HEK293 (cell line): ENCODE results near the gene PRR13.

Source experiments
- ZNF544 ChIP-seq: fragments of 450-650 bp; formaldehyde crosslinking; IDR thresholded peaks from 2 replicates; pipeline ENCODE4 v1.5.0; 2017; ENCODE audit warnings: missing biosample characterization, missing genetic modification characterization
- TF ChIP-seq, protein P1 (sequence below): fragments of 450-650 bp; formaldehyde crosslinking; IDR thresholded peaks from 2 replicates; pipeline ENCODE4 v1.5.1; 2016; ENCODE audit warnings: missing biosample characterization, missing genetic modification characterization
- TF ChIP-seq, protein P2 (sequence below): sonication (generic); formaldehyde crosslinking; IDR thresholded peaks from 2 replicates; pipeline ENCODE4 v1.8.1; 2022; ENCODE audit warnings: mild to moderate bottlenecking, moderate library complexity, missing genetic modification reagents
- TF ChIP-seq, protein P3 (sequence below): fragments of 450-650 bp; formaldehyde crosslinking; IDR thresholded peaks from 2 replicates; pipeline ENCODE4 v1.5.1; 2016; ENCODE audit warnings: missing biosample characterization, missing genetic modification characterization

DNA sequence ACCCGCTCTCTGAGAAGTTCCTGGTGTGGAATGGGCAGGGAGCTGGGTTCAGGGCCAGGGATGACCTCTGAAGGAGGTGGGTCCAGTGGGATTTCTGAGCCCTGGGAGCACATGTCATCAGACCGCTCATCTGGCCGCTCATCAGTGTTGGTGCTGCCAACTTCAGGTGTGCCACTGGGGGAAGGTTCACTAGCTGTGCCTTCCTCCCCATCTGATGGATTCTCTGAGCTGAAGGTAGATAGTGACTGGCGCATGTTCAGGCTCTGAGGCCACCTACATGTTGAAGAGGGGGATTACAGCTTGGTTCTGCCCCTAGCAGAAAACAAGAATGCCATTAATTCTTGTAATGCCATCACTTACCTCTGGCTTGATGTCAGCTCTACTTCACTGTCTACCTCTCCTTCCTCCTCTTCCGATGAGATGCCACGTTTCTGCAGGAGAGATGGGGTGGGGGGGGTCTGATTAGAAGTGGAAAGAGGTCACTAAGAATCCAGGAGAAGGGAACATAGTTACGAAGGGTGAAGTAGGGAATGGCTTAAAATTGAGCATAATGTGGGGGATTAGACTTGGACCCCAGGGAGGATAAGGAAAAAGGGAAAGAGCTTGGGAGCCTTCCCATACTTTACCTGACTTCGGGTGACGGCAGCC, 40.5 kb downstream of the PRR13 start:
- TF ChIP-seq, protein P1, sequence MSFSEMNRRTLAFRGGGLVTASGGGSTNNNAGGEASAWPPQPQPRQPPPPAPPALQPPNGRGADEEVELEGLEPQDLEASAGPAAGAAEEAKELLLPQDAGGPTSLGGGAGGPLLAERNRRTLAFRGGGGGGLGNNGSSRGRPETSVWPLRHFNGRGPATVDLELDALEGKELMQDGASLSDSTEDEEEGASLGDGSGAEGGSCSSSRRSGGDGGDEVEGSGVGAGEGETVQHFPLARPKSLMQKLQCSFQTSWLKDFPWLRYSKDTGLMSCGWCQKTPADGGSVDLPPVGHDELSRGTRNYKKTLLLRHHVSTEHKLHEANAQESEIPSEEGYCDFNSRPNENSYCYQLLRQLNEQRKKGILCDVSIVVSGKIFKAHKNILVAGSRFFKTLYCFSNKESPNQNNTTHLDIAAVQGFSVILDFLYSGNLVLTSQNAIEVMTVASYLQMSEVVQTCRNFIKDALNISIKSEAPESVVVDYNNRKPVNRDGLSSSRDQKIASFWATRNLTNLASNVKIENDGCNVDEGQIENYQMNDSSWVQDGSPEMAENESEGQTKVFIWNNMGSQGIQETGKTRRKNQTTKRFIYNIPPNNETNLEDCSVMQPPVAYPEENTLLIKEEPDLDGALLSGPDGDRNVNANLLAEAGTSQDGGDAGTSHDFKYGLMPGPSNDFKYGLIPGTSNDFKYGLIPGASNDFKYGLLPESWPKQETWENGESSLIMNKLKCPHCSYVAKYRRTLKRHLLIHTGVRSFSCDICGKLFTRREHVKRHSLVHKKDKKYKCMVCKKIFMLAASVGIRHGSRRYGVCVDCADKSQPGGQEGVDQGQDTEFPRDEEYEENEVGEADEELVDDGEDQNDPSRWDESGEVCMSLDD (tag by site-specific recombination), result no peak
- TF ChIP-seq, protein P2, sequence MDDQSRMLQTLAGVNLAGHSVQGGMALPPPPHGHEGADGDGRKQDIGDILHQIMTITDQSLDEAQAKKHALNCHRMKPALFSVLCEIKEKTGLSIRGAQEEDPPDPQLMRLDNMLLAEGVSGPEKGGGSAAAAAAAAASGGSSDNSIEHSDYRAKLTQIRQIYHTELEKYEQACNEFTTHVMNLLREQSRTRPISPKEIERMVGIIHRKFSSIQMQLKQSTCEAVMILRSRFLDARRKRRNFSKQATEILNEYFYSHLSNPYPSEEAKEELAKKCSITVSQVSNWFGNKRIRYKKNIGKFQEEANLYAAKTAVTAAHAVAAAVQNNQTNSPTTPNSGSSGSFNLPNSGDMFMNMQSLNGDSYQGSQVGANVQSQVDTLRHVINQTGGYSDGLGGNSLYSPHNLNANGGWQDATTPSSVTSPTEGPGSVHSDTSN (CRISPR knock-in tag), result no peak
- no peak for TF ChIP-seq ZNF544
- TF ChIP-seq, protein P3, sequence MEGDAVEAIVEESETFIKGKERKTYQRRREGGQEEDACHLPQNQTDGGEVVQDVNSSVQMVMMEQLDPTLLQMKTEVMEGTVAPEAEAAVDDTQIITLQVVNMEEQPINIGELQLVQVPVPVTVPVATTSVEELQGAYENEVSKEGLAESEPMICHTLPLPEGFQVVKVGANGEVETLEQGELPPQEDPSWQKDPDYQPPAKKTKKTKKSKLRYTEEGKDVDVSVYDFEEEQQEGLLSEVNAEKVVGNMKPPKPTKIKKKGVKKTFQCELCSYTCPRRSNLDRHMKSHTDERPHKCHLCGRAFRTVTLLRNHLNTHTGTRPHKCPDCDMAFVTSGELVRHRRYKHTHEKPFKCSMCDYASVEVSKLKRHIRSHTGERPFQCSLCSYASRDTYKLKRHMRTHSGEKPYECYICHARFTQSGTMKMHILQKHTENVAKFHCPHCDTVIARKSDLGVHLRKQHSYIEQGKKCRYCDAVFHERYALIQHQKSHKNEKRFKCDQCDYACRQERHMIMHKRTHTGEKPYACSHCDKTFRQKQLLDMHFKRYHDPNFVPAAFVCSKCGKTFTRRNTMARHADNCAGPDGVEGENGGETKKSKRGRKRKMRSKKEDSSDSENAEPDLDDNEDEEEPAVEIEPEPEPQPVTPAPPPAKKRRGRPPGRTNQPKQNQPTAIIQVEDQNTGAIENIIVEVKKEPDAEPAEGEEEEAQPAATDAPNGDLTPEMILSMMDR (tag by site-specific recombination), result no peak
